Subcutaneous adipose tissue (tissue), 4 donors: ENCODE results near the gene PRND. TPM values are rescaled to one million over a fixed set of nuclear protein-coding genes. Genes with fewer than 3 reads are reported as not detected.

Source experiments
- total RNA-seq, 4 donors: library from RNA; depleted of rRNA; stranded (reverse); fragments of >200 nt; gene quantifications; one replicate each; pipeline ENCODE4 v1.1.0, GENCODE V29; 2016
- TF ChIP-seq, protein P1 (sequence below): fragments of 450-650 bp; IDR thresholded peaks from one replicate; pipeline ENCODE4 v1.5.1; 2016; ENCODE audit warnings: low read depth, mild to moderate bottlenecking, control low read depth, antibody characterized with exemption, moderate library complexity

Gene PRND
- total RNA-seq, 4 donors from 2014 or later: not detected

- TF ChIP-seq, protein P1, sequence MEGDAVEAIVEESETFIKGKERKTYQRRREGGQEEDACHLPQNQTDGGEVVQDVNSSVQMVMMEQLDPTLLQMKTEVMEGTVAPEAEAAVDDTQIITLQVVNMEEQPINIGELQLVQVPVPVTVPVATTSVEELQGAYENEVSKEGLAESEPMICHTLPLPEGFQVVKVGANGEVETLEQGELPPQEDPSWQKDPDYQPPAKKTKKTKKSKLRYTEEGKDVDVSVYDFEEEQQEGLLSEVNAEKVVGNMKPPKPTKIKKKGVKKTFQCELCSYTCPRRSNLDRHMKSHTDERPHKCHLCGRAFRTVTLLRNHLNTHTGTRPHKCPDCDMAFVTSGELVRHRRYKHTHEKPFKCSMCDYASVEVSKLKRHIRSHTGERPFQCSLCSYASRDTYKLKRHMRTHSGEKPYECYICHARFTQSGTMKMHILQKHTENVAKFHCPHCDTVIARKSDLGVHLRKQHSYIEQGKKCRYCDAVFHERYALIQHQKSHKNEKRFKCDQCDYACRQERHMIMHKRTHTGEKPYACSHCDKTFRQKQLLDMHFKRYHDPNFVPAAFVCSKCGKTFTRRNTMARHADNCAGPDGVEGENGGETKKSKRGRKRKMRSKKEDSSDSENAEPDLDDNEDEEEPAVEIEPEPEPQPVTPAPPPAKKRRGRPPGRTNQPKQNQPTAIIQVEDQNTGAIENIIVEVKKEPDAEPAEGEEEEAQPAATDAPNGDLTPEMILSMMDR: no peak
Measured at GRCh38 chr20:4717816-4718570, 3.7 kb upstream of the PRND start.

DNA sequence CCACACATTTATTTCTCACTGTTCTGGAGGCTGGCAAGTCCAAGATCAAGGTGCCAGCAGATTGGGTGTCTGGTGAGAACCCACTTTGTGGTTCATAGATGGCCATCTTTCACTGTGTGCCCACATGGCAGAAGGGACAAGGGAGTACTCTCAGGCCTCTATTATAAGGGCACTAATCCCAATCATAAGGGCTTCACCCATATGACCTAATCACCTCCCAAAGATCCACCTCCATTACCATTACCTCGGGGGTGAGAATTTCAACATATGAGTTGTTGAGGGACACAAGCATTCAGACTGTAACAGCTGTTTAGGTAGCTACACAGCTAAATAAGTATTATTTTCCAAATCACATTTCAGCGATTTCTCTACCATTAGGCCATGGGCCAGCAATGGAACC lies 2.5 kb upstream of the PRND start:
- TF ChIP-seq, protein P1: no peak

- TF ChIP-seq, protein P1: no peak
Measured at GRCh38 chr20:4720041-4720976, 1.4 kb upstream of the PRND start.

DNA sequence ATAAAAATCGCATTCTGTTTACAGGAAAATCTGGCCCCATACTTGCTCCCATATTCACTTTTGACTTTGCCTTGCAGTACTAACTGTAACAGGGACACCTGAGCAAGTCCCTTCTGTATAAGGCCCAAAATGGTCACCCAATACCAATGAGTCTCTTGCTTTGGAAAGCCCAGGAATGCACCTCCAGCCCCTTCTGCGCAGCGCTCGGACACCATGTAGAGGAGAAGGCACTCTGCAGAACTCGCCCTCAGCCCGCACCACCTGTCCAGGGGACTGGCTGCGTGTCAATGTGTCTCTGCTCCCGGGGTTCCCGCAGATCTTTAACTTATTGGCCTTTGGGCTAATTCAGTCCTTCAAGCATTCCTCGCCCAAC lies 746 bp upstream of the PRND start:
- TF ChIP-seq, protein P1: no peak

- TF ChIP-seq, protein P1: no peak
Measured at GRCh38 chr20:4722571-4722970, 862 bp downstream of the PRND start.

GRCh38 chr20:4722993-4723392 lies 1.3 kb downstream of the PRND start:
- TF ChIP-seq, protein P1: no peak

GRCh38 chr20:4724459-4725262 lies 3.0 kb downstream of the PRND start:
- TF ChIP-seq, protein P1: no peak
